Activated naive CD8-positive, alpha-beta T cell treated with anti-CD3 and anti-CD28 coated beads, Interleukin-2, amount 50 U/mL, for 24 hours (primary cell): Measurements from ENCODE around the gene CPA1.

Experiments used
- ATAC-seq: fragments of 150-1000 bp; cut with Tn5 transposase; one replicate; pipeline ENCODE4 v1.10.0; 2021
- DNase-seq: peaks from one replicate; pipeline ENCODE4 v3.0.0; 2021
- H3K27ac Mint-ChIP-seq: one replicate; pipeline ENCODE4 v1.8.0; 2021; ENCODE audit warnings: mild to moderate bottlenecking, mixed read lengths
- H3K27me3 Mint-ChIP-seq: one replicate; pipeline ENCODE4 v1.8.0; 2021; ENCODE audit warnings: mixed read lengths
- H3K36me3 Mint-ChIP-seq: one replicate; pipeline ENCODE4 v1.8.0; 2021; ENCODE audit warnings: low read depth, mixed read lengths
- H3K4me1 Mint-ChIP-seq: one replicate; pipeline ENCODE4 v1.8.0; 2021; ENCODE audit warnings: mixed read lengths
- H3K4me3 Mint-ChIP-seq: one replicate; pipeline ENCODE4 v1.8.0; 2021; ENCODE audit warnings: mild to moderate bottlenecking, moderate library complexity, mixed read lengths
- H3K9me3 Mint-ChIP-seq: one replicate; pipeline ENCODE4 v1.8.0; 2021; ENCODE audit warnings: mixed read lengths

The CPA1 gene

GRCh38 chr7:130432886-130433285 lies 52.6 kb downstream of the CPA1 start:
- Mint-ChIP-seq H3K4me1 (peaks cover 22% of the 10 kb centered on the region), H3K27ac (no peak overlapping the region), H3K27me3 (no peaks in the 10 kb centered on the region), H3K36me3 (peaks cover 5% of the 10 kb centered on the region), H3K9me3 (no peaks in the 10 kb centered on the region), H3K4me3 (no peak overlapping the region)
- no peak for ATAC-seq
- no peak for DNase-seq

- peaks cover 5% of the 10 kb centered on the region for H3K36me3 Mint-ChIP-seq
- H3K9me3 Mint-ChIP-seq: no peaks in the 10 kb centered on the region
- H3K4me3 Mint-ChIP-seq: no peak overlapping the region
- no peak for DNase-seq
- H3K27ac Mint-ChIP-seq: no peak overlapping the region
- H3K27me3 Mint-ChIP-seq: no peaks in the 10 kb centered on the region
- H3K4me1 Mint-ChIP-seq: peaks cover 24% of the 10 kb centered on the region
- ATAC-seq: no peak
These were observed 53.0 kb downstream of the CPA1 start for GRCh38 chr7:130433301-130433700.

- no peak for DNase-seq
- no peak for ATAC-seq
- H3K36me3 Mint-ChIP-seq: peaks cover 2% of the 10 kb centered on the region
- no peak overlapping the region for H3K27ac Mint-ChIP-seq
- peaks cover 35% of the 10 kb centered on the region for H3K4me1 Mint-ChIP-seq
- H3K9me3 Mint-ChIP-seq: no peaks in the 10 kb centered on the region
- H3K27me3 Mint-ChIP-seq: no peaks in the 10 kb centered on the region
- no peak overlapping the region for H3K4me3 Mint-ChIP-seq
These were observed 55.1 kb downstream of the CPA1 start for GRCh38 chr7:130435311-130435854.

- Mint-ChIP-seq H3K27me3 (no peaks in the 10 kb centered on the region), H3K27ac (no peak overlapping the region), H3K4me3 (no peak overlapping the region), H3K4me1 (peaks cover 41% of the 10 kb centered on the region), H3K9me3 (no peaks in the 10 kb centered on the region), H3K36me3 (peaks cover 5% of the 10 kb centered on the region)
- DNase-seq: no peak
- ATAC-seq: no peak
These were observed 56.0 kb downstream of the CPA1 start for GRCh38 chr7:130436253-130436652.
